ENCODE data around the gene IQCB1.
"Not testable (repeated sequence)": the region's sequence is repeated elsewhere in the genome, so short reads cannot be mapped to it uniquely, and the experiment has no call there.

IQCB1 gene

GRCh38 chr3:121803771-121804320 lies 31.0 kb downstream of the IQCB1 start:
- no peak for DNase-seq

GRCh38 chr3:121800906-121801305 lies 34.0 kb downstream of the IQCB1 start:
- DNase-seq, result no peak

DNA sequence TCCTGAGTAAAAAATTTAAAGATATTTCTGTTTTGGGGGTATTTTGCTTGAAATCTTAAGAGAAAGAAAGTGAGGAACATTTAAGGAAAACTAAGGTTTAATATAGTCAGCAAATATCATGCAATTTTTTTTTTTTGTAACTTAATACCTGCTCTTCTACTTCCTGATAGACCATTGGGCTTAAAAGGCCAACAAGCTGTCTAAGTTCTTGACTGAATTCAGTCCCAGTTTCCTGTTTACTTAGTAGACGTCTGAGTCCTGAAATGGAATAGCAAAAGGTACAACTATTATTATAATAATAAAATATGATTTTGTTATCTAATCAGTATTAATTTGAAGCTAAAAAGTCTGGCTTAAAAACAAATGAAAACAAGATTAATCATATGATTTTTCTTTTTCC lies 37.9 kb downstream of the IQCB1 start:
- no peak for DNase-seq

DNA sequence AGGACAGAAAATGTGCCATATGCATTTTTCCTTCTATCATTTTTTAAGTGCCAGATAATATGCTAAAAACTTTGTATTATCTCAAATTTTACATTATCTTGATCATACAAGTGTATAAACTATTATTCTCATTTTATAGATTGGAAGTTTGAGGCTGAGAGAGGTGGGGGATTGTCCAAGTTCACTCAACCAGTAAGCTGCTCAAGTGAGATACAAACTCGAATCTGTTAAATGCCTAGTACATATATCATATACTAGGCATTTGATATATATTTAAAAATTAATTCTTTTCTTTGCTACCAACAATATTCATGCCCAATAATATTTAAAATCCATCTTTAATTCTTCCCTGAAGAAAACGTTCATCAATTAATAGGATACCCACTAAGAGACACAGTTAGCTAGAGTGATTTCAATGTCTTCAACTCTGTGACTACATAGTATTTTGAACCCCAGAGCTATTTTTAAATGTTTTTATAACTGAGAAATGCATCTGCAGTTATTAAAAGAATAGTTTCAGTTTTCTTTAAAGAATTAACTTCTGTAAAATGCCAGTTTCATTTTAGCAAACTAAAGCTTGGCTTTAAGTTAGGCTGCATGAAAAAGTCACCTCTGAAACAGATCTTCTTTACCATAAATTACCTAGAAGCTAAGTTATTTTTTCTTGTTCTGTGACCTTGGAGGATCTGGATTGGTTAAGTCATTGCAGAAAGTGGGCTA lies 40.4 kb downstream of the IQCB1 start:
- no peak for DNase-seq

GRCh38 chr3:121793078-121793477 lies 41.8 kb downstream of the IQCB1 start:
- no peak for DNase-seq

- no peak for DNase-seq
Measured at GRCh38 chr3:121786485-121786884, 48.4 kb downstream of the IQCB1 start.

DNA sequence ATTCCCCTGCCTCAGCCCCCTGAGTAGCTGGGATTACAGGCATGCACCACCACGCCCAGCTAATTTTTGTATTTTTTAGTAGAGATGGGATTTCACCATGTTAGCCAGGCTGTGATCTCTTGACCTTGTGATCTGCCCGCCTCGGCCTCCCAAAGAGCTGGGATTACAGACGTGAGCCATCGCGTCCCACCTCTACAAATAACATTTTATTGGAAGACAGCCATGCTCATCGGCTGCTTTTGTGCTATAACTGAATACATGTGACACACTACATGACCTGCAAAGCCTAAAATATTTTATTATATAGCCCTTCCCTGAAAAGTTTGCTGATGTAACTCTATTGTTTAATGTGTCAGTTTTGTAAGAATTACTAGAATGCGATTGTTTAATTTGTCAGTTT lies 52.1 kb downstream of the IQCB1 start:
- DNase-seq, result not testable (repeated sequence)

- DNase-seq, result no peak
Measured at GRCh38 chr3:121781611-121782010, 53.2 kb downstream of the IQCB1 start.

DNA sequence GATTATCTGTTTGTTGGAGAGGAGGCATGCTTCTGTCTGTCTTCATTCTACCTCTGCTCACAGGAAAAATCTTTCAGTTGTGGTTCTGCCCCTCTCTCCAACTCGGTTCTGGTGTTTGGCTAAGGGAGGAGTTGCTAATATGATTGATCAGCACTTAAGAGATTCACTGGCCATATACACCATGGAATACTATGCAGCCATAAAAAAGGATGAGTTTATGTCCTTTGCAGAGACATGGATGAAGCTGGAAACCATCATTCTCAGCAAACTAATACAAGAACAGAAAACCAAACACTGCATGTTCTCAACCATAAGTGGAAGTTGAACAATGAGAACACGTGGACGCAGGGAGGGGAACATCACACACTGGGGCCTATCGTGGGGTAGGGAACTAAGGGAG lies 59.8 kb downstream of the IQCB1 start:
- DNase-seq, result not testable (repeated sequence)

DNA sequence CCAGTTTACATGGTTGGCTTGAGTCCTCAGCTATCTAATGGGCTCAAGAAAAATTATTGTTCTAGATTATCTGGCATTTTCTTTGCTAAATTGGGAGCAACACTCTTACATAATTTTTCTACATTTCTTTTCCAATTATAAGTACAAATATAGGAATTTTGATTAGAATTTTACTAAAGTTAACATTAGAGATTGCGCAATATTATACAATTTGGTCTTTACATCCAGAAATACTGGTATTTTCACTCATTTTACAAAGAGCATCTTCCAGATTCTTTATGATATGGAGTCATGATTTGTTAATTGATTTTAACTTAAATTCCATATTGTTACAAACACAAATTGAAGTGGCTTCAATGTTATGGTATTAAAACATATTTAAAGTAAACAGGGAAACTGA lies 65.6 kb downstream of the IQCB1 start:
- DNase-seq, result no peak

GRCh38 chr3:121768452-121768851 lies 66.4 kb downstream of the IQCB1 start:
- DNase-seq, result no peak

- DNase-seq, result no peak
Measured at GRCh38 chr3:121759541-121760202, 75.2 kb downstream of the IQCB1 start.

DNA sequence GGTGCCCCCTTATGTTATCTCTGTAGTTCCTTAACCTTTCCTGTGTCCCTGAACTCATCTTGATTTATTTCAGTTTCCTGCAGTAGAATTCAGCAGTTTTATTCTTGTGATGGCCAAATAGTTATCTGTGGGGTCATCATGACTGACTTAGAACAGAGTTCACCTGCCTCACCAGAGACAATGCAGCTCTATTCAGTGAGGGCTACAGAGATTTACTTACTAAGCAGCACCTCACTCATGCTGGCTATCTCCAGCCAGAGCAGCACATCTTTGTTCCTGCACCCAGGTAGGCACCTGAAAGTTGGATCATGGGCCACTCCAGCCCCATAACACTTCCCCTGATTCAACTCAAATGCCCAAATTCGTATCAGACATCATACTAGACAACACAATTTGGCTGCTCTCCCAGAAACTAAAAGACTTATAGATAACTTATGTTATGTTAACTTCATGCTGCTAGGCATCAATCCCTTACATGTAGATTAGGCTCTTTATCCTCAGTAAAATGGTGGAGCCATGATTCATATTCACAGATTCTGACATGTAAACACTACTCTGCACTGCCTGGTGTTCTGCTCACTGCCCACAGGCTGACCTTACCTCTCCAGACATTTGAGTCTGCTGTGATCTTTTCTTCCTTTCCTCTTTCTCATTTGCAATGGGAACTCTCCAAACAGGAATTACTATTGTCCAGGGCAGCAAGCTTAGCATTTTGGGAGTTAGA lies 76.0 kb downstream of the IQCB1 start:
- DNase-seq, result no peak

- DNase-seq, result no peak
Measured at GRCh38 chr3:121757812-121758545, 76.9 kb downstream of the IQCB1 start.

- peak; percentile 6 for DNase-seq
Measured at GRCh38 chr3:121757087-121757811, 77.6 kb downstream of the IQCB1 start.

DNA sequence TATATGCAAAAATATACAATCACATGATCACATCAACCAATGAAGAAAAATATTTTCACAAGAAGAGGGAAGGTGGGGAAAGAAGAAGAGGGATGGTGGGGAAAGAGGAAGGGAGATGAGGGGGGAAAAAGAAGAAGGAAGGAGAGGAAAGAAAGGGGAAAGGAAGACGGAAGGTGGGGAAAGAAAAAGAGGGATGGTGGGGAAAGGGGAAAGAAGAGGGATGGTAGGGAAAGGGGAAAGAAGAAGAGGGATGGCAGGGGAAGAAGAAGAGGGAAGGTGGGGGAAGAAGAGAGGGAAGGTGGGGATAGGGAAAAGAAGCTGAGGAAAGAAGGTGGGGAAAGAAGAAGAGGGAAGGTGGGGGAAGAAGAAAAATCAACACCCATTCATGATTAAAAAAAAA lies 82.1 kb downstream of the IQCB1 start:
- DNase-seq, result no peak

DNA sequence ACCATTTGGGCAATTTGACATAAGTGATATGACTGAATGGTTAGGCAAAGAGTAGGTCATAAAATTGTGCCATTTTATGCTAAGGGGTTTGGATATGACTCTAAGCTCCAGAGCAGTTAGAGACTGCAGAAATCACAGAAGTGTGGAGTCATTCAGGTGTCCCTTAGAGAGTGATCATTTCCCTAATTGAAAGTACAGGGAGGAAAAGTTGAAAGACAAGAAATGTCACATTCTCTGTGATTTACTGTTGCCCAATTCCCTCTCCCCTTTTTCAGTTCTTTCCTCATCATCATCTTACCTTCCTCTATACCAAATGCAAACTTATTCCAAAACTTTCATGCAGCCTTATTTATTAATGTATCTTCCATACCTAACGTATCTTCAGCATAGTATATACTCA lies 82.6 kb downstream of the IQCB1 start:
- DNase-seq, result no peak

DNA sequence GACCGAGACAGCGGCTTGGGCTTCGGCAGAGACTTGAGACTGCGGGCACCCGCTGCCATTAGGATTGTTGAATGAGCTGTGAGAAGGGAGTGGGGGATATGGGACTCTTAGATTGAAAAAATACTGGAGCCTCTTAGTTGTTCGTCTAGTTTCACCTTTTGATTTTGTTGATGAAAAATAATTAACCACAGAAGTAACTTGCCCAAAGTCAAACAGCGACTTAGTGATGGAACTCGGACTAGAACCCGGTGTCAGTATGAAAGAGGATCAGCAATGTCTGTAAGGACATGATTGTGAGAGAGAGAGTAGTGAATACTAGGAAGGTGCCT lies 84.8 kb downstream of the IQCB1 start:
- DNase-seq, result no peak

- DNase-seq, result peak; percentile 95
Measured at GRCh38 chr3:121749276-121750086, 85.4 kb downstream of the IQCB1 start, which contains the start of gene GOLGB1. GOLGB1 (minus strand) TSS chr3:121749741; CDS start chr3:121730971, 18,770 bp downstream.

GRCh38 chr3:121748680-121749275 lies 86.1 kb downstream of the IQCB1 start:
- DNase-seq, result no peak

- DNase-seq, result no peak
Measured at GRCh38 chr3:121747976-121748375, 86.9 kb downstream of the IQCB1 start.
